Thyroid gland (tissue), 4 donors: ENCODE results near the gene PAGE5. TPM values are rescaled to one million over a fixed set of nuclear protein-coding genes. Genes with fewer than 3 reads are reported as not detected.

Experiments used
- DNase-seq, 2 donors: peaks; one replicate each; pipeline ENCODE4 v3.0.0-alpha.2; 2019
- H3K27ac ChIP-seq, 3 donors: fragments of 200-600 bp; sonication (generic); 1 replicate in 2 of 3; 2 replicates in 1 of 3; pipeline ENCODE4 v1.5.1; 2016 to 2019; ENCODE audit warnings: mild to moderate bottlenecking in 1 of 3, moderate library complexity in 1 of 3
- H3K27me3 ChIP-seq: fragments of 200-600 bp; sonication (generic); one replicate; pipeline ENCODE4 v1.5.1; 2019
- H3K36me3 ChIP-seq, 2 donors: fragments of 200-600 bp; sonication (generic); one replicate each; pipeline ENCODE4 v1.5.1; 2016 to 2019
- H3K4me1 ChIP-seq, 2 donors: fragments of 200-600 bp; sonication (generic); one replicate each; pipeline ENCODE4 v1.5.1; 2017 to 2019
- H3K4me3 ChIP-seq, 3 donors: fragments of 200-600 bp; sonication (generic); replicated peaks in 1 of 3; 1 replicate in 2 of 3; 2 replicates in 1 of 3; pipeline ENCODE4 v1.5.1; 2016; ENCODE audit warnings: mild to moderate bottlenecking in 1 of 3
- H3K9me3 ChIP-seq: fragments of 200-600 bp; sonication (generic); one replicate; pipeline ENCODE4 v1.5.1; 2017
- CTCF ChIP-seq, 6 experiments: fragments of 200-600 bp in 3 of 6; fragments of 450-650 bp in 3 of 6; sonication (generic) in 3 of 6; IDR thresholded peaks; one replicate each; pipeline ENCODE4 v1.5.1; 2016 to 2019; ENCODE audit warnings: antibody characterized with exemption in 6 of 6, mild to moderate bottlenecking in 2 of 6, inconsistent platforms in 1 of 6, moderate library complexity in 1 of 6
- POLR2A ChIP-seq, 2 donors: fragments of 450-650 bp; IDR thresholded peaks; one replicate each; pipeline ENCODE4 v1.6.1; 2017; ENCODE audit warnings: antibody characterized with exemption in 2 of 2, mild to moderate bottlenecking in 2 of 2, moderate library complexity in 1 of 2
- WGBS, 2 donors: methylation state at CpG; one replicate each; pipeline ENCODE4 v1.1.5; 2017; 5-methylcytosine and 5-hydroxymethylcytosine counted together
- intact Hi-C: fragments of 100-400 bp; cut with DNase I; formaldehyde crosslinking; loops from one replicate; pipeline ENCODE4 v1.15.1; 2023
- total RNA-seq, 4 donors: library from RNA; depleted of rRNA; stranded (reverse); fragments of >200 nt; gene quantifications; one replicate each; pipeline ENCODE4 v1.2.3, GENCODE V29; 2016

Gene PAGE5
- total RNA-seq, 4 donors from 2014 or later = not detected

- H3K36me3 ChIP-seq = no peaks in the 10 kb centered on the region
- no peak for TF ChIP-seq CTCF (IDR thresholded peaks at IDR 0.05)
- TF ChIP-seq POLR2A (IDR thresholded peaks at IDR 0.05) = no peak
- H3K27me3 ChIP-seq = no peaks in the 10 kb centered on the region
- WGBS, 2 donors = 68 to 73% methylated on average over 6 of the region's 6 CpGs
- no peaks in the 10 kb centered on the region for H3K9me3 ChIP-seq
- no peaks in the 10 kb centered on the region for H3K4me1 ChIP-seq
- no peak overlapping the region for H3K4me3 ChIP-seq
- intact Hi-C loops = no loop called here
- DNase-seq = no peak
- H3K27ac ChIP-seq = no peak overlapping the region
Measured at GRCh38 chrX:55206162-55206941, 13.8 kb upstream of the PAGE5 start.

- intact Hi-C loops = no loop called here
Measured at GRCh38 chrX:55210931-55211677, 9.0 kb upstream of the PAGE5 start.

GRCh38 chrX:55213381-55213780 lies 6.8 kb upstream of the PAGE5 start:
- H3K4me3 ChIP-seq = no peak overlapping the region

More at GRCh38 chrX:55210931-55211677, 9.0 kb upstream of the PAGE5 start:
- Histone ChIP-seq H3K9me3 (no peaks in the 10 kb centered on the region), H3K4me1 (no peaks in the 10 kb centered on the region), H3K27me3 (no peaks in the 10 kb centered on the region), H3K4me3 (no peak overlapping the region), H3K36me3 (no peaks in the 10 kb centered on the region), H3K27ac (no peak overlapping the region)
- 80 to 84% methylated on average over 11 to 13 of the region's 13 CpGs for WGBS, 2 donors
- DNase-seq = no peak
- TF ChIP-seq POLR2A (IDR thresholded peaks at IDR 0.05) = no peak
- TF ChIP-seq CTCF (IDR thresholded peaks at IDR 0.05) = no peak

GRCh38 chrX:55240788-55241340 lies 20.7 kb downstream of the PAGE5 start:
- 25 to 50% methylated on average over 1 of the region's 6 CpGs for WGBS, 2 donors
- Histone ChIP-seq H3K4me3 (no peak overlapping the region), H3K27ac (no peak overlapping the region), H3K4me1 (no peaks in the 10 kb centered on the region), H3K36me3 (no peaks in the 10 kb centered on the region), H3K27me3 (no peaks in the 10 kb centered on the region), H3K9me3 (no peaks in the 10 kb centered on the region)
- no peak for DNase-seq
- TF ChIP-seq CTCF (IDR thresholded peaks at IDR 0.05) (no peak), POLR2A (IDR thresholded peaks at IDR 0.05) (no peak)
- intact Hi-C loops = no loop called here

More at GRCh38 chrX:55213381-55213780, 6.8 kb upstream of the PAGE5 start:
- Histone ChIP-seq H3K36me3 (no peaks in the 10 kb centered on the region), H3K9me3 (no peaks in the 10 kb centered on the region), H3K4me1 (no peaks in the 10 kb centered on the region), H3K27me3 (no peaks in the 10 kb centered on the region), H3K27ac (no peak overlapping the region)
- no peak for TF ChIP-seq CTCF (IDR thresholded peaks at IDR 0.05)
- TF ChIP-seq POLR2A (IDR thresholded peaks at IDR 0.05) = no peak
- no peak for DNase-seq
- intact Hi-C loops = no loop called here
- WGBS, 2 donors = 69 to 84% methylated on average over 3 of the region's 3 CpGs

- intact Hi-C loops = no loop called here
- DNase-seq = no peak
- no peaks in the 10 kb centered on the region for H3K27me3 ChIP-seq
- H3K4me3 ChIP-seq = no peak overlapping the region
- no peaks in the 10 kb centered on the region for H3K4me1 ChIP-seq
- no peaks in the 10 kb centered on the region for H3K36me3 ChIP-seq
- no peaks in the 10 kb centered on the region for H3K9me3 ChIP-seq
- H3K27ac ChIP-seq = no peak overlapping the region
- no peak for TF ChIP-seq POLR2A (IDR thresholded peaks at IDR 0.05)
- TF ChIP-seq CTCF (IDR thresholded peaks at IDR 0.05) = no peak
Measured at GRCh38 chrX:55253528-55253927, 33.4 kb downstream of the PAGE5 start.
